Vagina (tissue), 2 donors: ENCODE measurements around the gene NPIPA8.
"Not testable (repeated sequence)": the region's sequence is repeated elsewhere in the genome, so short reads cannot be mapped to it uniquely, and the experiment has no call there.

ENCODE experiments used
- POLR2AphosphoS5 ChIP-seq, 2 donors: sonication (generic); formaldehyde crosslinking; IDR thresholded peaks; one replicate each; pipeline ENCODE4 v1.9.0; 2017; ENCODE audit warnings: antibody characterized with exemption in 2 of 2, mild to moderate bottlenecking in 2 of 2, low read depth in 1 of 2; ENCODE audit not compliant: insufficient read depth in 1 of 2
- TF ChIP-seq, protein P1 (sequence below), 3 experiments: fragments of 450-650 bp in 2 of 3; fragments of 200-600 bp in 1 of 3; sonication (generic) in 1 of 3; IDR thresholded peaks; one replicate each; pipeline ENCODE4 v1.5.1; 2017 to 2019; ENCODE audit warnings: antibody characterized with exemption in 3 of 3, mild to moderate bottlenecking in 2 of 3, moderate library complexity in 2 of 3

DNA sequence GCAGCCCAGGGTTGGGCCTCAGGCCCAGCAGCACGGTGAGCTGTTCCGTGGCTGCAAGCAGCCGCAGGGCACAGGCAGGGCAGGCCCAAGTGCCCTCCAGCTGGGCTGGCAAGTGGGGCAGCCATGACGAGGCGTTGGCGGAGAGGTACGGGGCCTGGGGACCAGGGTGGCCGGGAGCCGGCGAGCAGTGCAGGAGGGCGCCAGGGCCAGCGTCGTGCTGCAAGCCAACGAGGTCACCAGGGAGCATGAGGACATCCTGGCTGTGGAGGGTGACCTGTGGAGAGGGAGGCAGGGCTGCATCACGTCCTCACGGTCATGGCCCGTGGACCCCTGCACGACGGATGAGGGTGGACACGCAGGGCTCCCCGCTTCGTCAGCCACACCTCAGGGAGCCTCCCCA is 11.2 kb upstream of the NPIPA8 start:
- TF ChIP-seq POLR2AphosphoS5 (IDR thresholded peaks at IDR 0.05; ENCODE audit: insufficient read depth in 1 of 2, low read depth in 1 of 2): not testable (repeated sequence)
- TF ChIP-seq, protein P1, sequence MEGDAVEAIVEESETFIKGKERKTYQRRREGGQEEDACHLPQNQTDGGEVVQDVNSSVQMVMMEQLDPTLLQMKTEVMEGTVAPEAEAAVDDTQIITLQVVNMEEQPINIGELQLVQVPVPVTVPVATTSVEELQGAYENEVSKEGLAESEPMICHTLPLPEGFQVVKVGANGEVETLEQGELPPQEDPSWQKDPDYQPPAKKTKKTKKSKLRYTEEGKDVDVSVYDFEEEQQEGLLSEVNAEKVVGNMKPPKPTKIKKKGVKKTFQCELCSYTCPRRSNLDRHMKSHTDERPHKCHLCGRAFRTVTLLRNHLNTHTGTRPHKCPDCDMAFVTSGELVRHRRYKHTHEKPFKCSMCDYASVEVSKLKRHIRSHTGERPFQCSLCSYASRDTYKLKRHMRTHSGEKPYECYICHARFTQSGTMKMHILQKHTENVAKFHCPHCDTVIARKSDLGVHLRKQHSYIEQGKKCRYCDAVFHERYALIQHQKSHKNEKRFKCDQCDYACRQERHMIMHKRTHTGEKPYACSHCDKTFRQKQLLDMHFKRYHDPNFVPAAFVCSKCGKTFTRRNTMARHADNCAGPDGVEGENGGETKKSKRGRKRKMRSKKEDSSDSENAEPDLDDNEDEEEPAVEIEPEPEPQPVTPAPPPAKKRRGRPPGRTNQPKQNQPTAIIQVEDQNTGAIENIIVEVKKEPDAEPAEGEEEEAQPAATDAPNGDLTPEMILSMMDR (IDR thresholded peaks at IDR 0.05): not testable (repeated sequence)
